ENCODE data around the gene DGCR6.
"Not testable (repeated sequence)": the region's sequence is repeated elsewhere in the genome, so short reads cannot be mapped to it uniquely, and the experiment has no call there.

DNA sequence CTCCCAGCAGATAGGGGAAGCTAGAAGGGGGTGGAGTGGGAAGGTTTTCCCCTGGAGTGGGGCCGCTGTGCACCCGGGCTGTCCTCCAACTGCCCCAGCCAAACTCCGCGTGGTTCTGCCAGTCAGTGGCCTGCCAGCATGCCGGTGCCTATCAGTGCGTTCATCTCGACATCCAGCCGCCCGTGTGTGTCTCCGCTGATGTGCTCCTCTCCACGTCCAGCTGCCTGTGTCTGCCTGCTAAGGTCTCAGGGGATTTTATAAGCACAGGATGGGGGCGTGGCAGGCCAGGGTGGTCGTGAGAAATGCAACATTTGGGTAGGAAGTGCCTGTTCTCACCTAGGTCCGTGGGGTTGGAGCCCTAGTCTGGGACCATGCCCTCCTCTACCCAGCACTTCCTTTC is 47.0 kb downstream of the DGCR6 start:
- not testable (repeated sequence) for TF ChIP-seq ZNF510 (tag by site-specific recombination; IDR thresholded peaks at IDR 0.05; ENCODE audit: insufficient replicate concordance); REST (tag by site-specific recombination; IDR thresholded peaks at IDR 0.05); ZBTB21 (tag by site-specific recombination; IDR thresholded peaks at IDR 0.05); ZNF184 (tag by site-specific recombination; IDR thresholded peaks at IDR 0.05); KLF9 (tag by site-specific recombination; IDR thresholded peaks at IDR 0.05; ENCODE audit: low read depth); ZNF24 (tag by site-specific recombination; IDR thresholded peaks at IDR 0.05); SP3 (tag by site-specific recombination; IDR thresholded peaks at IDR 0.05); ZBTB26 (tag by site-specific recombination; optimal IDR thresholded peaks at IDR 0.05); TCF7L2 (IDR thresholded peaks at IDR 0.05; ENCODE audit: borderline replicate concordance, low read depth, low read length); ATF2 (tag by site-specific recombination; IDR thresholded peaks at IDR 0.05; ENCODE audit: low read depth); ZSCAN5A (tag by site-specific recombination; IDR thresholded peaks at IDR 0.05); KLF10 (tag by site-specific recombination; IDR thresholded peaks at IDR 0.05); ZNF18 (tag by site-specific recombination; IDR thresholded peaks at IDR 0.05)
- TF ChIP-seq, protein P1, sequence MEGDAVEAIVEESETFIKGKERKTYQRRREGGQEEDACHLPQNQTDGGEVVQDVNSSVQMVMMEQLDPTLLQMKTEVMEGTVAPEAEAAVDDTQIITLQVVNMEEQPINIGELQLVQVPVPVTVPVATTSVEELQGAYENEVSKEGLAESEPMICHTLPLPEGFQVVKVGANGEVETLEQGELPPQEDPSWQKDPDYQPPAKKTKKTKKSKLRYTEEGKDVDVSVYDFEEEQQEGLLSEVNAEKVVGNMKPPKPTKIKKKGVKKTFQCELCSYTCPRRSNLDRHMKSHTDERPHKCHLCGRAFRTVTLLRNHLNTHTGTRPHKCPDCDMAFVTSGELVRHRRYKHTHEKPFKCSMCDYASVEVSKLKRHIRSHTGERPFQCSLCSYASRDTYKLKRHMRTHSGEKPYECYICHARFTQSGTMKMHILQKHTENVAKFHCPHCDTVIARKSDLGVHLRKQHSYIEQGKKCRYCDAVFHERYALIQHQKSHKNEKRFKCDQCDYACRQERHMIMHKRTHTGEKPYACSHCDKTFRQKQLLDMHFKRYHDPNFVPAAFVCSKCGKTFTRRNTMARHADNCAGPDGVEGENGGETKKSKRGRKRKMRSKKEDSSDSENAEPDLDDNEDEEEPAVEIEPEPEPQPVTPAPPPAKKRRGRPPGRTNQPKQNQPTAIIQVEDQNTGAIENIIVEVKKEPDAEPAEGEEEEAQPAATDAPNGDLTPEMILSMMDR (tag by site-specific recombination; IDR thresholded peaks at IDR 0.05), result not testable (repeated sequence)

Data from HEK293 (cell line).